ENCODE results near the gene RPL18.

Gene RPL18

GRCh38 chr19:48629297-48629598 is 10.3 kb upstream of the RPL18 start:
- DNase-seq, result no peak

- no peak for DNase-seq
Observed at GRCh38 chr19:48628486-48629296, 9.7 kb upstream of the RPL18 start.

DNA sequence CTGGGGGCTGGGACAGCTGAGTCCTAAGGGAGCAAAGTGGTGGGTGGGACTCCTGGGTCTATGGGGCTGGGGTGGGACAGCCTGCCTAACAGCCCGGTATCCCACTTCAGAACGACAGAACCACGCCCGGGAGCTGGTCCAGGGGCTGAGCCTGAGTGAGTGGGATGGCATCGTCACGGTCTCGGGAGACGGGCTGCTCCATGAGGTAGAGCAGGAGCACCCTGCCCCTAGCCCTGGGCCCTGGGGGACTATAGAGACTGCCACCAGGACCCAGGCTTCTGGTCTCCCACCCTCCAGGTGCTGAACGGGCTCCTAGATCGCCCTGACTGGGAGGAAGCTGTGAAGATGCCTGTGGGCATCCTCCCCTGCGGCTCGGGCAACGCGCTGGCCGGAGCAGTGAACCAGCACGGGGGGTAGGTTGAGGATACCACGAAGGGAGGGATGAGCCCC is 8.9 kb upstream of the RPL18 start:
- no peak for DNase-seq

- no peak for DNase-seq
Observed at GRCh38 chr19:48627201-48627864, 8.4 kb upstream of the RPL18 start.

- DNase-seq, result no peak
Observed at GRCh38 chr19:48625891-48626327, 6.9 kb upstream of the RPL18 start.

- DNase-seq, result no peak
Observed at GRCh38 chr19:48624791-48625723, 6.1 kb upstream of the RPL18 start.

- DNase-seq, result peak; percentile 98
Observed at GRCh38 chr19:48624067-48624594, 5.2 kb upstream of the RPL18 start.

DNA sequence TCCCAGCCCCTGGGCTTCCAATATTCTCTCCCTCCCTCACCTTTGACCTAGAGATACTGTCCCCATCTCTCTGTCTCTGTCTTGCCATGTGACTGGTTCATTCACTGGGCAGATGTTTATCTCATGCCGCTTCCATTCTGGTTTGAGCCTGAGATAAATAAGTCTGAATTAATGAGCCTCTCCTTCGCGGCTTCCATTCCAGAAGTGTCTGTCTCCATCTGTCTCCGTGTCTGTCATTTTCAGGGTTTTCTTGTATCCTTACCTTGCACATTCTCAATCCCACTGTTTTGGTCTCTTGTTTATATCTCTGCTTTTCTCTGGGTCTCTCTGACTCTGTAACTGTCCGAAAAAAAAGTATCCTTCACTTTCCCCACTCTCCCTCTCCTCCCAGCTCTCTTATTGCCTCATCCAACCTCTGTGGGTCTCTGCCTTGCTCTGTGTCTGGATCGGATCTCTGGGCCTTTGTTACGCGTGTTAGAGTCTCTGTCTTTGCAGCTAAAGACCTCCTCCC is 4.6 kb upstream of the RPL18 start:
- no peak for DNase-seq

DNA sequence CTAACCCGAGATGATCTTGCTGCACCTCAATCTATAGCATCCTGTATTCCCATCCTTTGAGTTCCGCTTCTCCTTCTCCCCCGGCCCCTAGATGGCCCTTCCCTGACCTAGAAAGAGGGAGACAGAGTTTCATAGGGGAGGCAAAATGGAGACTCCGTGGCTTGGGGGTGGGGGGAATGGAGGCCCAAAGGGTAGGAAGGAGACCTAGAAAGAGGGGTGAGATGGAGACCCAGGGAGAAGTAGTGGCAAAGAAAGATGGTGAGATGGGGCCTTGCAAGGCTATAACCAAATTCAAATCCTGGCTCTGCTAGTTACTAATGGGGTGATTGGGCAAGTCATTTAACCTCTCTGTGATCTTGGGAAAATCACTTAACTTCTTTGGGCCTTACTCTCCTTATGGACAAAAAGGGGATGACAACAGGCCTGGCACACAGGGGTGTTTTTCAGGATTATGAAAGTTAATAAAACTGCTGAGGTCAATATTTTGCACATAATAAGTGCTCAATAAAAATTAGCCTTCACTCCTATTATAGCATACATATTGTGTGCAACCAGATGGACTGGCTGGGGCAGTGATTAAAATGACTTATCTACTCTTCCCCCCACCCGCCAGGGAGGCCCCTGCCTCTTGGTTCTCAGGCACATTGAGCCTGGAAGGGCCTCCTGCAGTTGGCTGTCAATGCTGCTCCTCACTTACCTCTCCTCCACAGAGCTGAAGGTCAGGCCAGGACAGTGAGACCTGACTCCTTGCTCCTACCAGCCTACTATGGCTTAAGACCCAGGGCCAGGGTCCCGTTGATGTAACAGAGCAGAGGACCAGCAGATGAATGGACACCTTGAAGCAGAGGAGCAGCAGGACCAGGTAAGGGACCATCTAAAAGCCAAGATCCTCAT is 961 bp upstream of the RPL18 start:
- no peak for DNase-seq

- DNase-seq, result peak; percentile 48
Observed at GRCh38 chr19:48618278-48618915, 581 bp downstream of the RPL18 start.

DNA sequence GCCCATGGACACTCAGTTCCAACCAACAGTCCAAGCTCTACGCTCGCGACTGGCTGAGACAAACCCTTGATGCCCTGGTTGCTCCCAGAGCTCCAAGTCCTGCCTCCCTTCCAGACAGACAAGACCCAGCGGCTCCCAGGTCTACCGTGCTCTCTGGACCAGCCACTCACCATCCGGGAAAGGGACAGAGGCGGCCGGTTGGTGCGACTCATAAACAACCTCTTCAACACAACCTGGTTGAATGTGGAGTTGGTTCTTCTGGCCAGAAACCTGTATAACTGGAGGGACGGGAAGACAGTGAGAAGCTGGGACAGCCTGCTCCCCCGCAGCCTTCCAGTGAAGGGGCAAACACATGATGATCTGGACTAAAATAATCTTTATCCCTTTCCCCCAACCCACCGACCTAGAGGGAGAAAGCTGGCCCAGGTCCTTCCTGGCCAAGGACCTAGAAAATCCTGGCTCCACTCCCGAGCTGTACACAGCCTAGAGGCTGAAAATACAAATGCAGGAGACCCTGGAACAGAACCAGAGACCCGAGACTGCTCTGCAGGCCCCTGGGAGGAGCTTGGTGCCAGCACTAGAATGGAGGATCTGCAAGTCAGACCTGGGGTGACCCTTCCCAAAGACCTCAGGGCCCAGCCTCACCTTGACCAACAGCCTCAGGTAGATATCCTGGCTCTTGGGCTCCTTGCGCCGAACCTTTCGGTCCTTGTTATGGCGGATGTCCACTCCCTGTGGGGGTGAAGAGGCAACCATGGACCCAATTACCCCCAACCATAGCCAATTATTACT is 1.6 kb downstream of the RPL18 start:
- no peak for DNase-seq

DNA sequence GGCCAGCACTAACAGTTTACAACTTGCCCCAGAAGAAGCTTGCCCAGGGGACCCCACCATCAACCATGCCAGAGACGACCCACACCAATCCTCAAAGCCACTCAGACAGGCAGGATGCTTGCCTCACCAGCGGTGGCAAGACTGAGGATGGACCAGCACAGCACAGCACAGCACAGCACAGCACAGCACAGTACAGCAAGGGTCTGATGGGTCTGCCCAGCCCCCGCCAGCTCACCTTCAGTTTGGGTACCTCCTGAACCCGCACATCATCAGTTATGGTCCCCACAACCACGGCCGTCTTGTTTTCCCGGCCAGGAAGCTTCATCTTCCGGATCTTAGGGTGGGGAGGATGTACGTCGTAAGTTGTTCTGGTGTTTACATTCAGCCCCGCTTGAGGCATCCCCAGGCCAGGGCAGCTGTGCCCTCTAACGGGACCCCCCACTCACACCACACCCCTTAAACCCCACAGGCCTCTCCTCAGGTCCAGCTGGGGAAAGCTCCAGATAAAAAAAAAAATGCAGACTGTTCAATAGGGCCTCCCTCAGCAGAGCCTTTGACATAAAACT is 2.4 kb downstream of the RPL18 start:
- no peak for DNase-seq

- DNase-seq, result no peak
Observed at GRCh38 chr19:48616041-48616436, 2.9 kb downstream of the RPL18 start.

GRCh38 chr19:48615231-48616040 is 3.5 kb downstream of the RPL18 start:
- no peak for DNase-seq

DNA sequence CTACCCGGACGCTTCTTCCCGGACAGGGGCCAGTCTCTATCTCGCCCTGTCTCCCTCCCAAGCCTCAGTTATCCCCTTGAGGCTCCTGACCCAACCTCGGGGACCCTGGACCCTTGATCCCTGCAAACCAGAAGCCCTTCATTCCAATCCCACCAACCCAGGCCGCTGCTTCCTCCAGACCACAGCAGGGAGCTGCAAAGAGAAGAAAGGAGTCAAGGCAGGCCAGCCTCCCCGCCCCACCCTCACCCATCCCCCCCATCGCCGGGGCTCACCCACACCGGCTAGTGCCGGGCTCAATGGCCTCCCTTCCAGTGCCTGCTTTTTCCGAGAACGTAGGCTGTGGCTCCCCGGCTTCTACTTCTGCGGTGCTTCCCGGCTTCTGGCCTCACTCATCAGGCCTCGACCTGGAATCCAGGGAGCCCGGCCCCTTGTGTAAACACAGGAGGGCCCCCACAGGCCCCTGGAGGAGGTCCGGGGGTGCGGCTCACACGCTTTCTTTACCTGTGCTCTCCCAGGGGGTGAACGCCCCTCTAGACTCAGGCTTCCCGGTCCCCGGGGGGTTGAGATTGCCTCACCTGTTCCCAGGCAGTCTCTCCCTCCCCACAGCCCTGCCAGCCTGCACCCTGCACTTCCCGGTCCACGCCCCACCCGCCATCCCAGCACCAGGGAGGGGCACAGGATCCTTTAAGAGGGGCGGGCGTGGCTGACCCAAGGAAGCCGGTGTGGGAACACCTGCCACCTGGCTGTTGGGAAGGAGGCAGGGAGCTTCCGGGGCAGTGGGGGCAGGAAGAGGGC is 4.3 kb downstream of the RPL18 start, which contains the start of gene FAM83E:
Gene FAM83E (minus strand): TSS at position 641 of the 795 bp plus-strand sequence. CDS start 1,704 bp downstream, outside the sequence.
- peak; percentile 18 for DNase-seq

- no peak for DNase-seq
Observed at GRCh38 chr19:48613852-48614435, 5.0 kb downstream of the RPL18 start.

DNA sequence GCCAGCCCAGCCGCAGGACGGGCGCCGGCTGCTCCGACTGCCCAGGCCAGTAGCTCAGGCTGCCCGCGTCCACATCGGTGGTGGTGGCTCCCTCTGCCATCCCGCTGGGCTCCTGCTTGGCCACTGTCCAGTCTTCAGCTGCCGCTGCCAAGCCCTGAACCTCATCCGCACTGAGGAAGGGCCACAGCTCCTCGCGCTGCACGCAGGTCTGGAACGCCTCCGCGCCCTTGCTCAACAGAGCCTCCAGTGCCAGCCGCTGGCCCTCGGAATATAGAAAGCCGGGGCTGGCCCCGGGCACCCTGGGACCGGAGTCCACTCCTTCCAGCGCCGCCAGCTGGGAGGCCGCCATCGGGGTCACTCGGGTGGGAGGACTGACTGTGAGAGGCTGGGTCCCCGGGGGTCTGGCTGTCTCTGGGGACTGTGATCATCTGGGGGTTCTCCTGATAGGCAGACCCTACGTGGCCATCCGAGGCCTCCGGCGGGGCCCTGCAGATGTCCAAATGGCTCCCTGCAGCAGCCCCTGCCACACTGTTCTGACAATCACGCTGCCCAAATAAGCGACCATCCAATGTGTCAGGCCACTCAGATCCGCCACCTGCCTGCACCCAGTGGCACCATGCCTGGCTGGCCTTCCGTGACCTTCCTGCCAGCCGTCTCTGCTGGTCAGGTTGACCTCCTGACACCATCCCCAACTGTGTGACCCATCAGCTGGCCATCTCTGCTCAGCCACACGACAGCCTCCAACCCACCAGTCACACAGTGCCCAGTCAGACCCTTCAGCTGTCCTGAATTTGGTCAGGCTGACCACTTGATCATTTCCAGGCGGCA is 5.7 kb downstream of the RPL18 start:
- DNase-seq, result no peak
